Measurements from ENCODE around the gene FLT3.

The FLT3 gene

GRCh38 chr13:27972478-27972820, 127.9 kb downstream of the FLT3 start:
- H3K4me3 ChIP-seq (ENCODE audit: low read depth, low read length), result no peak overlapping the region
- DNase-seq (ENCODE audit: low read depth), result no peak
- TF ChIP-seq CTCF (IDR thresholded peaks at IDR 0.05; ENCODE audit: low read depth, low read length), result no peak
- no peak for TF ChIP-seq MYC (IDR thresholded peaks at IDR 0.05; ENCODE audit: low read depth, low read length)
- no peak for TF ChIP-seq MAX (IDR thresholded peaks at IDR 0.05; ENCODE audit: low read depth, low read length)
- no peak for TF ChIP-seq POLR2A (IDR thresholded peaks at IDR 0.05; ENCODE audit: extremely low read depth, insufficient read length)

GRCh38 chr13:27971776-27972477, 128.4 kb downstream of the FLT3 start:
- no peak for DNase-seq (ENCODE audit: low read depth)
- H3K4me3 ChIP-seq (ENCODE audit: low read depth, low read length), result no peak overlapping the region
- TF ChIP-seq CTCF (IDR thresholded peaks at IDR 0.05; ENCODE audit: low read depth, low read length), result no peak
- TF ChIP-seq MAX (IDR thresholded peaks at IDR 0.05; ENCODE audit: low read depth, low read length), result no peak
- TF ChIP-seq MYC (IDR thresholded peaks at IDR 0.05; ENCODE audit: low read depth, low read length), result no peak
- no peak for TF ChIP-seq POLR2A (IDR thresholded peaks at IDR 0.05; ENCODE audit: extremely low read depth, insufficient read length)

GRCh38 chr13:27971236-27971645, 129.1 kb downstream of the FLT3 start:
- no peak overlapping the region for H3K4me3 ChIP-seq (ENCODE audit: low read depth, low read length)
- no peak for DNase-seq (ENCODE audit: low read depth)
- TF ChIP-seq CTCF (IDR thresholded peaks at IDR 0.05; ENCODE audit: low read depth, low read length) (no peak), POLR2A (IDR thresholded peaks at IDR 0.05; ENCODE audit: extremely low read depth, insufficient read length) (no peak), MYC (IDR thresholded peaks at IDR 0.05; ENCODE audit: low read depth, low read length) (no peak), MAX (IDR thresholded peaks at IDR 0.05; ENCODE audit: low read depth, low read length) (no peak)

GRCh38 chr13:27970382-27971235, 129.8 kb downstream of the FLT3 start:
- no peak for TF ChIP-seq CTCF (IDR thresholded peaks at IDR 0.05; ENCODE audit: low read depth, low read length)
- no peak for TF ChIP-seq MAX (IDR thresholded peaks at IDR 0.05; ENCODE audit: low read depth, low read length)
- TF ChIP-seq MYC (IDR thresholded peaks at IDR 0.05; ENCODE audit: low read depth, low read length), result no peak
- TF ChIP-seq POLR2A (IDR thresholded peaks at IDR 0.05; ENCODE audit: extremely low read depth, insufficient read length), result no peak
- H3K4me3 ChIP-seq (ENCODE audit: low read depth, low read length), result no peak overlapping the region
- DNase-seq (ENCODE audit: low read depth), result no peak

- no peak for DNase-seq (ENCODE audit: low read depth)
- TF ChIP-seq CTCF (IDR thresholded peaks at IDR 0.05; ENCODE audit: low read depth, low read length) (no peak), MYC (IDR thresholded peaks at IDR 0.05; ENCODE audit: low read depth, low read length) (no peak), MAX (IDR thresholded peaks at IDR 0.05; ENCODE audit: low read depth, low read length) (no peak), POLR2A (IDR thresholded peaks at IDR 0.05; ENCODE audit: extremely low read depth, insufficient read length) (no peak)
- no peak overlapping the region for H3K4me3 ChIP-seq (ENCODE audit: low read depth, low read length)
These were observed 130.5 kb downstream of the FLT3 start for GRCh38 chr13:27969866-27970229.
